Activated CD8-positive, alpha-beta memory T cell treated with anti-CD3 and anti-CD28 coated beads for 36 hours (primary cell): ENCODE measurements around the gene PRRX1. TPM values are rescaled to one million over a fixed set of nuclear protein-coding genes. Genes with fewer than 3 reads are reported as not detected.

Experiments used
- CTCF ChIA-PET: fragments of 350-600 bp; sonication (Branson Sonifier 250); formaldehyde crosslinking; loops from one replicate; lab custom pipeline; 2021; ENCODE audit warnings: antibody characterized with exemption; lab: Charles Lee
- POLR2A ChIA-PET: fragments of 350-600 bp; sonication (Branson Sonifier 250); formaldehyde crosslinking; loops from one replicate; lab custom pipeline; 2021; ENCODE audit warnings: antibody characterized with exemption; lab: Charles Lee
- total RNA-seq, 2 experiments: library from RNA; stranded (reverse); gene quantifications; one replicate each; pipeline ENCODE4 v1.2.3, GENCODE V29; 2021

The PRRX1 gene
- total RNA-seq, 2 experiments from 2014 or later: not detected

- CTCF ChIA-PET: no interaction called here
- POLR2A ChIA-PET: no interaction called here
Measured at GRCh38 chr1:170662561-170663403, 1.1 kb upstream of the PRRX1 start.

DNA sequence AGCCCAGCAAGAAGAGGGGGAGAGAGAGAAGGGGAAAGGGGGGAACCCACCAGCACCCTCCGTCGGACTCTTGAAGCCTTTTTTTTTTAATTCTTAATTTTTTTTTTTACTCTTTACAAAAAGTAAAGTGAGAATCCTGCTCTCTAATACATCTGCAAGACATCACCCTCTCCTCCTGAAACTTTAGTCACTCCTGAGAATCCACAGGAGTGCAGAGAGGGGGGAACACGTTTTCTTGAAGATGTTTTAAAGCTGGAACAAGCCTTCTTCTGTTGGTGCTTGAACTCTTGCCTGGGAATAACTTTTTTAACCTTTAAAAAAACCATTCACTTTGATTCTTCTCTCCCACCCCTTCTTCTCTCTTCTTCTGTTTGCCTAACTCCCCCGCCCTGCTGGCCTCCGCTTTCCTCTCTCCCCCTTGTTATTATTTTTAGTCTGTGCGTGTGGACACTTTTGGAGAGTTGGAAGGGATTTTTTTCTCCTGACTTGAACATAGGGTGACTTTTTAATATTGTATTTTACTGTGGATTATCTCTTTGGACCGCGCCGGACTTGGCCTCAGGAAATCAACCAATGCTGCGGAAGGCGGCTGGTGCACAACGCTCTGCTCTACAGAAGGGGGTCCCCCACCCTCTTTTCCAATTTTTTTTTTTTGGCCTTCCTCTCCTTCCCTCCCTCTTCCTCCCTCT lies 383 bp upstream of the PRRX1 start:
- ChIA-PET POLR2A (no interaction called here), CTCF (no interaction called here)

GRCh38 chr1:170664828-170665612 lies 1.1 kb downstream of the PRRX1 start:
- POLR2A ChIA-PET: no interaction called here
- CTCF ChIA-PET: no interaction called here

DNA sequence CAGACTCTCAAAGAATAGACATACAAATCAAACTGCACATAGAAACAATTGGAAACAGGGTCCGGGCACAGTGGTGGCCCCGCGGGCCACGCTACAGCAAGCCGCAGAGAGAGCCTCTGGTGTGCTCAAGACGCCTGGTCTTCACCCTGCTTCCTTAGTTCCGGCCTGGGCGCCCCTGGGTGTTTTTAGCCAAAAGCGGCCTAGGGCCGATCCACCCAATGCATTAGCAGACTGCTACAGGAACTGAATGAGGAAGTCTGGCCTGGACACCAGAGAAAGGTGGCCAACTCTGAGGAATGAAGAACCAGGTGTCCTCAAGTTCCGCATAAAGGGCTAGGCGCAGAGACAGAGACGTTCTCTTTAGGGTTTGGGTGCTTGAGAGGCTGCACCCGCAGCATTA lies 1.7 kb downstream of the PRRX1 start:
- CTCF ChIA-PET: no interaction called here

DNA sequence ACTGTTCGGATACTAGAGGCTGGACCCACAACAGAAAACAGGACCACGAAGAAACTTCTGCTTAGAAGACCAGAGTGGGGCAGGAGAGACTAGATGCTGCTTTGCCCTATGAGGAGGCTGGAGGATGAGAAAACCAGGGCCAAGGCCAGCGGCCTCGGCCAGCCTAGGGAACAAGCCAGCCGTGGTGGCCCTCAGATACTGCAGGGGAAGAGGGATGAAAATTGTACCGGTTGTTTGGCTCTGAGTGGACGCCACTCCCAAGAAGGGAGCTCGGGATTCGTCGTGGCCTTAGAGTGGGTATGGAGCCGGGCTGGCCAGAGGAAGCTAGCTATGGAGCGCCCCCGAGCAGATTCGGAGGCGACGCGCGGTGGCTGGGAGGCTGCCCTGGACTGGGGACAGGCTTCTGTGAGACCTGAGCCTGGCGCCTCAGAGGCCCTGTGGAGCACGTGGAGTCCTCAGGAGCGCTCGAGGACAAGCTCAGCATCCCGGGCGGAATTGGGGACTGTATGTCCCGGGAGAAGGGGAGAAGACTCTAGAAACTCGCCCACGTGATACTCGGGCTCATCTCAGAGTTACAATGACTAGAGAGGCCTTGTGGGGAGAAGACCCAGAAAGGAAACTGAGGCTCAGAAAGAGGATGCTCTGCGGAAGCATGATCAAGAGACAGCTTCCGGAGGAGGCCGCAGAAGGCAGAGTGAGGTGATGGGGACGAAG lies 2.8 kb downstream of the PRRX1 start:
- ChIA-PET POLR2A (no interaction called here), CTCF (no interaction called here)

More for the DNA sequence above, 1.7 kb downstream of the PRRX1 start:
- POLR2A ChIA-PET: no interaction called here

- POLR2A ChIA-PET: no interaction called here
- CTCF ChIA-PET: no interaction called here
Measured at GRCh38 chr1:170668209-170669106, 4.5 kb downstream of the PRRX1 start.

DNA sequence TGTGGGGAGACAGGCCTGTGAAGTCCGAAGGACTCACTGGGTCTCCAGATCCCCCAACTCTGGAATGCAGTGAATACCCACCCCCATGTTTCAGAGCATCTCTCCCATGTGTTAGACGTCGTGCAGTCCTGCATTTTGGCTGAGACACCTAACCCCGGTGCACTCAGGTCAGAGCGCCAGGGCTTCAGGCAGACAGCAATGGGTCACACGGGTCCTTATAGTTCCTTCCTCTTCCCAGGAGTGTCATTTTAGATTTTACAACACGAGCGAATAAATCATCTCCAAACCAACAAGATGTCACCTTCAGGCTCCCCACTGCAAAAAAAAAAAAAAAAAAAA lies 5.1 kb downstream of the PRRX1 start:
- ChIA-PET CTCF (interaction anchor here (1.0 kb wide), 1 partner anchor 336 kb away, joined by 4 read pairs; no protein-coding TSS in a partner anchor), POLR2A (no interaction called here)

- POLR2A ChIA-PET: no interaction called here
- CTCF ChIA-PET: interaction anchor here (1.0 kb wide), 1 partner anchor 337 kb away, joined by 4 read pairs; no protein-coding TSS in a partner anchor
Measured at GRCh38 chr1:170669586-170670530, 5.9 kb downstream of the PRRX1 start.

- ChIA-PET POLR2A (no interaction called here), CTCF (no interaction called here)
Measured at GRCh38 chr1:170670802-170671628, 7.1 kb downstream of the PRRX1 start.

DNA sequence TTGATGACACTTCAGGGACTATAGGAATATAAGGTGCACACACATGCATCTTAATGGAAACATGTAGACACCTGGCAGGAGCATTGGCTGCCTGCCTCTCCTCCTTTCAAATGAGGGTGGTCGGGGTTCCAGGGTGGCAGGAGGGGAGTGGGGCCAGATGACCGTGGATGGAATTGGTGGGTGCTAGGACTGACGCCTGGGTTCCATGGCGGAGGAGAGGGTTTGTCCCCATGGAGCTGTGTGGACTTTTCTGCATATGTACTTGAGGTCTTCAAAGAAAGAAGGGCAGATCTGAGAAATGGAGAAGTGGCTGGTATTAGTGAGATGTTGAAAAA lies 7.7 kb downstream of the PRRX1 start:
- CTCF ChIA-PET: no interaction called here
- POLR2A ChIA-PET: no interaction called here

- ChIA-PET CTCF (no interaction called here), POLR2A (no interaction called here)
Measured at GRCh38 chr1:170672316-170672715, 8.4 kb downstream of the PRRX1 start.

- ChIA-PET POLR2A (no interaction called here), CTCF (no interaction called here)
Measured at GRCh38 chr1:170674239-170674638, 10.3 kb downstream of the PRRX1 start.

- CTCF ChIA-PET: no interaction called here
- POLR2A ChIA-PET: no interaction called here
Measured at GRCh38 chr1:170674986-170675385, 11.1 kb downstream of the PRRX1 start.

GRCh38 chr1:170675865-170676264 lies 11.9 kb downstream of the PRRX1 start:
- ChIA-PET CTCF (no interaction called here), POLR2A (no interaction called here)

DNA sequence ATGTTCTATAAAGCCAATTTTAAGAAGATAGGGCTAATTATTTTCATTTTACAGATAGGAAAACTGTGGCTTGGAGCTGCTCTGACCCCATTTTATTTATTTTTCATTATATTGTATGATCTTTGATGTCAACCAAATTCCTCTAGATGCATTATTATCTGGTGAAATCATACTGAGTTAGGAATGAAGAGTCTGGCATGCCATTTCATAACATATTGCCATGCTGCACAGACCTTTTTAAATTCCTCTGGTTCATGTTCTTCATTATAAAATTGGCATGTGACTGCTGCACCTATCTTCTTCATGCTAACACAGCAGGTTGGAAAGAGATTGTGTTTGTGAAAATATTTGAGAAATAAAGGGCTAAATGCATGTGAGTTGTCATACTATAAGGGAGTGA lies 12.7 kb downstream of the PRRX1 start:
- CTCF ChIA-PET: no interaction called here
- POLR2A ChIA-PET: no interaction called here

- ChIA-PET CTCF (no interaction called here), POLR2A (no interaction called here)
Measured at GRCh38 chr1:170678027-170678600, 14.2 kb downstream of the PRRX1 start.

- POLR2A ChIA-PET: no interaction called here
Measured at GRCh38 chr1:170680428-170680827, 16.5 kb downstream of the PRRX1 start.

More at GRCh38 chr1:170680428-170680827, 16.5 kb downstream of the PRRX1 start:
- CTCF ChIA-PET: no interaction called here
